ENCODE results near the gene MEF2D. TPM values are rescaled to one million over a fixed set of nuclear protein-coding genes. Genes with fewer than 3 reads are reported as not detected.

MEF2D gene
- 4.2 and 6.7 TPM in 2 replicates for total RNA-seq

DNA sequence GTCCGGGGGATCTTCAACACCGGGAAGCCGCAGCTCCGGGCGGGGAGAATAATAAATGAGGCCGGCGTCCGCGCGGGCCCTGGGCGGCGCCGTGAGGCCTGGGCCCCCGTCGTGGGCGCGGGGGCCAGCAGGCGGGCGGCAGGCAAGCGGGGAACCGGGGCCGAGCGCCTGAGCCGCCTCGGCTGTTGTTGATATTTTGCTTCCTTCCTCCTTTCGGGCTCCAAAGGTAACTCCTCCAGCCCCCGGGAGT, at the start of gene MEF2D:
Gene MEF2D, minus strand, starts transcription at position 233 of the 250 bp plus-strand sequence. CDS start 17,483 bp downstream, outside the sequence.

Other genes with a start within 250 kb of the MEF2D start
- 48.9 and 61.2 TPM in 2 replicates for gene SMG5, start 217.9 kb downstream of the MEF2D start, total RNA-seq
- gene TMEM79, start 216.4 kb downstream of the MEF2D start, total RNA-seq = 1.2 and 1.5 TPM in 2 replicates
- gene GLMP, start 205.1 kb downstream of the MEF2D start, total RNA-seq = 31.9 and 38.0 TPM in 2 replicates
- gene VHLL, start 201.5 kb downstream of the MEF2D start, total RNA-seq = 0.09 TPM in 1 of 2 replicates, not detected in the other
- gene CCT3, start 162.5 kb downstream of the MEF2D start, total RNA-seq = 671 and 748 TPM in 2 replicates
- not detected in 2 replicates for gene TSACC, start 162.2 kb downstream of the MEF2D start, total RNA-seq
- gene RHBG, start 131.6 kb downstream of the MEF2D start, total RNA-seq = not detected in 2 replicates
- 8.9 and 16.7 TPM in 2 replicates for gene IQGAP3, start 71.8 kb upstream of the MEF2D start, total RNA-seq
- not detected in 2 replicates for gene TTC24, start 78.9 kb upstream of the MEF2D start, total RNA-seq
- gene NAXE, start 91.0 kb upstream of the MEF2D start, total RNA-seq = 69.4 and 102 TPM in 2 replicates
- gene GPATCH4, start 100.7 kb upstream of the MEF2D start, total RNA-seq = 19.8 and 22.2 TPM in 2 replicates
- not detected in 2 replicates for gene HAPLN2, start 118.6 kb upstream of the MEF2D start, total RNA-seq
- gene BCAN, start 141.3 kb upstream of the MEF2D start, total RNA-seq = not detected in 2 replicates
- 127 and 255 TPM in 2 replicates for gene NES, start 176.6 kb upstream of the MEF2D start, total RNA-seq
- 0.09 TPM in 2 replicates for gene CRABP2, start 204.8 kb upstream of the MEF2D start, total RNA-seq
- gene METTL25B, start 227.7 kb upstream of the MEF2D start, total RNA-seq = 5.8 and 9.7 TPM in 2 replicates
- gene ISG20L2, start 228.0 kb upstream of the MEF2D start, total RNA-seq = 8.2 and 8.6 TPM in 2 replicates
- gene MRPL24, start 240.3 kb upstream of the MEF2D start, total RNA-seq = 60.2 and 62.1 TPM in 2 replicates

Measured in endothelial cell of coronary artery (primary cell).